H9 (cell line): ENCODE data around the gene PDE4B. TPM values are rescaled to one million over a fixed set of nuclear protein-coding genes. Genes with fewer than 3 reads are reported as not detected.

ENCODE experiments used
- DNase-seq: peaks from one replicate; pipeline ENCODE4 v3.0.0-alpha.2; 2017
- H2AFZ ChIP-seq: one replicate; pipeline ENCODE4 v1.6.1; 2013; ENCODE audit warnings: mild to moderate bottlenecking, low read length, control low read depth, moderate library complexity
- H2AK5ac ChIP-seq: 2 replicates; pipeline ENCODE4 v1.6.1; 2013; ENCODE audit warnings: low read length, control low read depth, mixed read lengths; ENCODE audit not compliant: insufficient read length
- H2BK120ac ChIP-seq: one replicate; pipeline ENCODE4 v1.6.1; 2013; ENCODE audit warnings: low read depth, mild to moderate bottlenecking, low read length, control low read depth, inconsistent platforms; ENCODE audit not compliant: poor library complexity, severe bottlenecking
- H2BK12ac ChIP-seq: 2 replicates; pipeline ENCODE4 v1.6.1; 2013; ENCODE audit warnings: low read length, control low read depth, mixed read lengths, low read depth; ENCODE audit not compliant: insufficient read length
- H2BK15ac ChIP-seq: 2 replicates; pipeline ENCODE4 v1.6.1; 2013; ENCODE audit warnings: low read depth, low read length, control low read depth
- H2BK20ac ChIP-seq: one replicate; pipeline ENCODE4 v1.6.1; 2013; ENCODE audit warnings: low read depth, mild to moderate bottlenecking, low read length, control low read depth, inconsistent platforms; ENCODE audit not compliant: poor library complexity, severe bottlenecking
- H2BK5ac ChIP-seq: 2 replicates; pipeline ENCODE4 v1.6.1; 2013; ENCODE audit warnings: low read length, control low read depth, mixed read lengths; ENCODE audit not compliant: insufficient read length
- H3K14ac ChIP-seq: 2 replicates; pipeline ENCODE4 v1.6.1; 2013; ENCODE audit warnings: low read length, control low read depth; ENCODE audit not compliant: insufficient read depth
- H3K18ac ChIP-seq: 2 replicates; pipeline ENCODE4 v1.6.1; 2013; ENCODE audit warnings: low read depth, mild to moderate bottlenecking, mixed read lengths, low read length, control low read depth; ENCODE audit not compliant: insufficient read length
- H3K23ac ChIP-seq: 2 replicates; pipeline ENCODE4 v1.6.1; 2013; ENCODE audit warnings: low read length, control low read depth, mixed read lengths, low read depth; ENCODE audit not compliant: insufficient read length
- H3K23me2 ChIP-seq: 2 replicates; pipeline ENCODE4 v1.6.1; 2013; ENCODE audit warnings: low read depth, mild to moderate bottlenecking, mixed read lengths, low read length, control low read depth; ENCODE audit not compliant: insufficient read length, poor library complexity, severe bottlenecking
- H3K27ac ChIP-seq: 2 replicates; pipeline ENCODE4 v1.5.1; 2013; ENCODE audit warnings: low read length, control low read depth, mixed read lengths, low read depth; ENCODE audit not compliant: insufficient read length
- H3K27me3 ChIP-seq: 2 replicates; pipeline ENCODE4 v1.6.1; 2013; ENCODE audit warnings: low read length, control low read depth, inconsistent platforms; ENCODE audit not compliant: insufficient read depth
- H3K4ac ChIP-seq: 2 replicates; pipeline ENCODE4 v1.6.1; 2013; ENCODE audit warnings: low read depth, mild to moderate bottlenecking, control low read depth, inconsistent platforms, low read length, moderate library complexity
- H3K4me1 ChIP-seq: 2 replicates; pipeline ENCODE4 v1.6.1; 2013; ENCODE audit warnings: low read length, control low read depth, inconsistent platforms; ENCODE audit not compliant: insufficient read depth
- H3K4me2 ChIP-seq: 2 replicates; pipeline ENCODE4 v1.6.1; 2013; ENCODE audit warnings: low read length, control low read depth, mixed read lengths; ENCODE audit not compliant: insufficient read length, insufficient read depth
- H3K56ac ChIP-seq: 2 replicates; pipeline ENCODE4 v1.6.1; 2013; ENCODE audit warnings: low read depth, mild to moderate bottlenecking, mixed read lengths, low read length, control low read depth; ENCODE audit not compliant: insufficient read length
- H3K79me1 ChIP-seq: 2 replicates; pipeline ENCODE4 v1.6.1; 2013; ENCODE audit warnings: low read depth, mild to moderate bottlenecking, moderate library complexity, low read length, control low read depth, inconsistent platforms; ENCODE audit not compliant: insufficient read depth, poor library complexity, severe bottlenecking
- H3K79me2 ChIP-seq: 2 replicates; pipeline ENCODE4 v1.6.1; 2013; ENCODE audit warnings: low read length, control low read depth, inconsistent platforms; ENCODE audit not compliant: insufficient read depth
- H3K9ac ChIP-seq: 2 replicates; pipeline ENCODE4 v1.6.1; 2013; ENCODE audit warnings: low read length, control low read depth, mixed read lengths; ENCODE audit not compliant: insufficient read length; ENCODE audit errors: extremely low read depth
- H3K9me3 ChIP-seq: one replicate; pipeline ENCODE4 v1.6.1; 2013; ENCODE audit warnings: low read depth, low read length, inconsistent platforms; ENCODE audit not compliant: control insufficient read depth
- H3T11ph ChIP-seq: one replicate; pipeline ENCODE4 v1.6.1; 2013; ENCODE audit warnings: mild to moderate bottlenecking, low read length, control low read depth, inconsistent platforms
- H4K20me1 ChIP-seq: one replicate; pipeline ENCODE4 v1.6.1; 2013; ENCODE audit not compliant: control insufficient read depth, insufficient read length, insufficient read depth
- H4K5ac ChIP-seq: 2 replicates; pipeline ENCODE4 v1.6.1; 2013; ENCODE audit warnings: low read depth, mild to moderate bottlenecking, mixed read lengths, low read length, control low read depth; ENCODE audit not compliant: insufficient read length
- H4K8ac ChIP-seq: replicated peaks from 2 replicates; pipeline ENCODE4 v1.6.1; 2013; ENCODE audit warnings: low read length, control low read depth, mixed read lengths, low read depth; ENCODE audit not compliant: insufficient read length
- H4K91ac ChIP-seq: 2 replicates; pipeline ENCODE4 v1.6.1; 2013; ENCODE audit warnings: low read depth, mild to moderate bottlenecking, moderate library complexity, mixed read lengths, low read length, control low read depth; ENCODE audit not compliant: insufficient read length
- H3K27ac Mint-ChIP-seq, 3 experiments: 2 replicates in 2 of 3; 3 replicates in 1 of 3; pipeline ENCODE4 v1.8.0; 2020 to 2021; ENCODE audit warnings: mixed read lengths in 3 of 3, mild to moderate bottlenecking in 1 of 3, moderate library complexity in 1 of 3
- H3K27me3 Mint-ChIP-seq: 2 replicates; pipeline ENCODE4 v1.8.0; 2021; ENCODE audit warnings: low read depth, mild to moderate bottlenecking, moderate library complexity, mixed read lengths
- H3K36me3 Mint-ChIP-seq, 3 experiments: 2 replicates in 2 of 3; 3 replicates in 1 of 3; pipeline ENCODE4 v1.8.0; 2020 to 2021; ENCODE audit warnings: low read depth in 3 of 3, mixed read lengths in 3 of 3; ENCODE audit not compliant: insufficient read depth in 1 of 3
- H3K4me1 Mint-ChIP-seq, 2 experiments: 2 replicates each; pipeline ENCODE4 v1.8.0; 2020; ENCODE audit warnings: mixed read lengths in 2 of 2
- H3K4me3 Mint-ChIP-seq, 2 experiments: 2 replicates in 1 of 2; 3 replicates in 1 of 2; pipeline ENCODE4 v1.8.0; 2020 to 2021; ENCODE audit warnings: mild to moderate bottlenecking in 2 of 2, mixed read lengths in 2 of 2, moderate library complexity in 1 of 2
- H3K9me3 Mint-ChIP-seq, 2 experiments: 2 replicates in 1 of 2; 3 replicates in 1 of 2; pipeline ENCODE4 v1.8.0; 2020; ENCODE audit warnings: mild to moderate bottlenecking in 2 of 2, mixed read lengths in 2 of 2, moderate library complexity in 1 of 2
- WGBS: extraction: QIAGEN DNeasy Blood & Tissue Kit; methylation state at CpG from one replicate; pipeline ENCODE4 v1.1.7; 2013; ENCODE audit warnings: missing lambda C conversion rate, low lambda C conversion rate, mixed read lengths; ENCODE audit not compliant: insufficient read length; ENCODE audit errors: extremely low coverage; 5-methylcytosine and 5-hydroxymethylcytosine counted together
- total RNA-seq: library from RNA; stranded (reverse); gene quantifications from 2 replicates; pipeline ENCODE4 v1.2.1, GENCODE V29; 2021
- TF ChIP-seq, protein P1 (sequence below): fragments of 200-600 bp; sonication (generic); conservative IDR thresholded peaks from 3 replicates; pipeline ENCODE4 v1.8.0; 2021; ENCODE audit warnings: antibody characterized with exemption, mild to moderate bottlenecking

Gene PDE4B
- total RNA-seq, 1 experiment from 2014 or later = 19.8 TPM

GRCh38 chr1:65997693-65998092 is 205.0 kb downstream of the PDE4B start:
- H3K36me3 Mint-ChIP-seq = no peaks in the 10 kb centered on the region
- H3K27ac Mint-ChIP-seq = no peak overlapping the region
- Histone ChIP-seq H2AK5ac (no peak overlapping the region), H3K18ac (no peak overlapping the region), H3K14ac (no peak overlapping the region), H2BK12ac (no peak overlapping the region), H3K9me3 (no peaks in the 10 kb centered on the region), H3K27me3 (0 out of 2 replicates have a peak, but pooled peaks cover 3% of the 10 kb centered on the region), H3T11ph (no peak overlapping the region), H4K5ac (no peak overlapping the region), H4K91ac (no peak overlapping the region), H2BK120ac (no peak overlapping the region), H3K79me1 (no peaks in the 10 kb centered on the region), H3K56ac (no peak overlapping the region), H2BK15ac (no peak overlapping the region), H2BK20ac (no peak overlapping the region), H3K9ac (no peak overlapping the region), H3K79me2 (no peaks in the 10 kb centered on the region), H3K4ac (no peak overlapping the region), H4K8ac (no peak overlapping the region), H3K27ac (no peak overlapping the region), H3K23me2 (no peaks in the 10 kb centered on the region), H3K23ac (no peak overlapping the region), H3K4me2 (no peak overlapping the region), H3K4me1 (no peaks in the 10 kb centered on the region), H4K20me1 (no peaks in the 10 kb centered on the region), H2AFZ (no peak overlapping the region), H2BK5ac (no peak overlapping the region)
- H3K4me3 Mint-ChIP-seq = no peak overlapping the region
- H3K27me3 Mint-ChIP-seq = peaks cover 65% of the 10 kb centered on the region
- WGBS = no CpG with 5 or more reads among the region's 1 CpG
- no peaks in the 10 kb centered on the region for H3K4me1 Mint-ChIP-seq
- TF ChIP-seq, protein P1, sequence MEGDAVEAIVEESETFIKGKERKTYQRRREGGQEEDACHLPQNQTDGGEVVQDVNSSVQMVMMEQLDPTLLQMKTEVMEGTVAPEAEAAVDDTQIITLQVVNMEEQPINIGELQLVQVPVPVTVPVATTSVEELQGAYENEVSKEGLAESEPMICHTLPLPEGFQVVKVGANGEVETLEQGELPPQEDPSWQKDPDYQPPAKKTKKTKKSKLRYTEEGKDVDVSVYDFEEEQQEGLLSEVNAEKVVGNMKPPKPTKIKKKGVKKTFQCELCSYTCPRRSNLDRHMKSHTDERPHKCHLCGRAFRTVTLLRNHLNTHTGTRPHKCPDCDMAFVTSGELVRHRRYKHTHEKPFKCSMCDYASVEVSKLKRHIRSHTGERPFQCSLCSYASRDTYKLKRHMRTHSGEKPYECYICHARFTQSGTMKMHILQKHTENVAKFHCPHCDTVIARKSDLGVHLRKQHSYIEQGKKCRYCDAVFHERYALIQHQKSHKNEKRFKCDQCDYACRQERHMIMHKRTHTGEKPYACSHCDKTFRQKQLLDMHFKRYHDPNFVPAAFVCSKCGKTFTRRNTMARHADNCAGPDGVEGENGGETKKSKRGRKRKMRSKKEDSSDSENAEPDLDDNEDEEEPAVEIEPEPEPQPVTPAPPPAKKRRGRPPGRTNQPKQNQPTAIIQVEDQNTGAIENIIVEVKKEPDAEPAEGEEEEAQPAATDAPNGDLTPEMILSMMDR = no peak
- no peaks in the 10 kb centered on the region; a peak in 1 of 5 replicates for H3K9me3 Mint-ChIP-seq
- no peak for DNase-seq
